ENCODE results near the gene ZNF853.

DNA sequence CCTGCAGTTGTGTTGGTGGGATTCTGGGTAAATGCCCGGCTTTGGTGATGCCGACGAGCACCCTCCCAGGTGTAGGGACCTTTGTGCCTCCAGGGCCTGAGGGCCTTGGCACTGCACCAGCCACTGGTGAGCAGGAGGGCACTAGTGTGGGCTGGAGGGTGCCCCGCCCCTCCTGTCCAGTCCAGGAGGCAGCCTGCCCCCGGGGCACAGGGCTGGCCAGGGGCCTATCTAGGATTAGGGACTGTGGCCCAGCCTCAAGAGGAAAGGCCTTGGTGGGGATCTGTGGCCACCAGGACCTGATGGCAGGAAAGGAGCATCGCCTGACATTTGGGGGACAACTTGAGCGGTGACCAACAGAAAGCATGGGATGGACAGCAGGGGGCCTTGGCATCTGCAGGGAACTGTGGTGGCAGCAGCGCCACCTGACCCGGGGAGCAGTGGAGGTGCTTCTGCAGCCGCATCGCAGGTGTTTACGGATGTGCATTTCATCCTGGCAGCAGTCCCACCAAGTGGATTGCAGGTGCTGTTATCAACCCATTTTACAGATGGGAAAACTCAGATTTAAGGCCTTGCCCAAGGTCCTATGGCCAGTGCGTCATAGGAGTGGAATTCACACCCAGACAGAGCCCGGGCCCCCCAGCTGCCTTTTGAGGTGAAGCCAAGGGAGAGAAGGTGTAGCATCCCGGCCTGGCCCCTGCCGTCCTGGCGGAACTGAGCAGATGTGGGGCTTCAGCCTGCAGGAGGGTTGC is 32.8 kb downstream of the ZNF853 start:
- no peak for TF ChIP-seq TCF12 (IDR thresholded peaks at IDR 0.05)
- TF ChIP-seq, protein P1, sequence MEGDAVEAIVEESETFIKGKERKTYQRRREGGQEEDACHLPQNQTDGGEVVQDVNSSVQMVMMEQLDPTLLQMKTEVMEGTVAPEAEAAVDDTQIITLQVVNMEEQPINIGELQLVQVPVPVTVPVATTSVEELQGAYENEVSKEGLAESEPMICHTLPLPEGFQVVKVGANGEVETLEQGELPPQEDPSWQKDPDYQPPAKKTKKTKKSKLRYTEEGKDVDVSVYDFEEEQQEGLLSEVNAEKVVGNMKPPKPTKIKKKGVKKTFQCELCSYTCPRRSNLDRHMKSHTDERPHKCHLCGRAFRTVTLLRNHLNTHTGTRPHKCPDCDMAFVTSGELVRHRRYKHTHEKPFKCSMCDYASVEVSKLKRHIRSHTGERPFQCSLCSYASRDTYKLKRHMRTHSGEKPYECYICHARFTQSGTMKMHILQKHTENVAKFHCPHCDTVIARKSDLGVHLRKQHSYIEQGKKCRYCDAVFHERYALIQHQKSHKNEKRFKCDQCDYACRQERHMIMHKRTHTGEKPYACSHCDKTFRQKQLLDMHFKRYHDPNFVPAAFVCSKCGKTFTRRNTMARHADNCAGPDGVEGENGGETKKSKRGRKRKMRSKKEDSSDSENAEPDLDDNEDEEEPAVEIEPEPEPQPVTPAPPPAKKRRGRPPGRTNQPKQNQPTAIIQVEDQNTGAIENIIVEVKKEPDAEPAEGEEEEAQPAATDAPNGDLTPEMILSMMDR (IDR thresholded peaks at IDR 0.05), result no peak
- TF ChIP-seq POLR2AphosphoS5 (IDR thresholded peaks at IDR 0.05; ENCODE audit: low read depth, low read length), result no peak
- TF ChIP-seq SMC3 (IDR thresholded peaks at IDR 0.05; ENCODE audit: low read depth, low read length), result no peak
- TF ChIP-seq ELF1 (IDR thresholded peaks at IDR 0.05), result no peak
- TF ChIP-seq, protein P2, sequence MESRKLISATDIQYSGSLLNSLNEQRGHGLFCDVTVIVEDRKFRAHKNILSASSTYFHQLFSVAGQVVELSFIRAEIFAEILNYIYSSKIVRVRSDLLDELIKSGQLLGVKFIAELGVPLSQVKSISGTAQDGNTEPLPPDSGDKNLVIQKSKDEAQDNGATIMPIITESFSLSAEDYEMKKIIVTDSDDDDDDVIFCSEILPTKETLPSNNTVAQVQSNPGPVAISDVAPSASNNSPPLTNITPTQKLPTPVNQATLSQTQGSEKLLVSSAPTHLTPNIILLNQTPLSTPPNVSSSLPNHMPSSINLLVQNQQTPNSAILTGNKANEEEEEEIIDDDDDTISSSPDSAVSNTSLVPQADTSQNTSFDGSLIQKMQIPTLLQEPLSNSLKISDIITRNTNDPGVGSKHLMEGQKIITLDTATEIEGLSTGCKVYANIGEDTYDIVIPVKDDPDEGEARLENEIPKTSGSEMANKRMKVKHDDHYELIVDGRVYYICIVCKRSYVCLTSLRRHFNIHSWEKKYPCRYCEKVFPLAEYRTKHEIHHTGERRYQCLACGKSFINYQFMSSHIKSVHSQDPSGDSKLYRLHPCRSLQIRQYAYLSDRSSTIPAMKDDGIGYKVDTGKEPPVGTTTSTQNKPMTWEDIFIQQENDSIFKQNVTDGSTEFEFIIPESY (IDR thresholded peaks at IDR 0.05; ENCODE audit: borderline replicate concordance, low read depth), result no peak
- TF ChIP-seq, protein P3, sequence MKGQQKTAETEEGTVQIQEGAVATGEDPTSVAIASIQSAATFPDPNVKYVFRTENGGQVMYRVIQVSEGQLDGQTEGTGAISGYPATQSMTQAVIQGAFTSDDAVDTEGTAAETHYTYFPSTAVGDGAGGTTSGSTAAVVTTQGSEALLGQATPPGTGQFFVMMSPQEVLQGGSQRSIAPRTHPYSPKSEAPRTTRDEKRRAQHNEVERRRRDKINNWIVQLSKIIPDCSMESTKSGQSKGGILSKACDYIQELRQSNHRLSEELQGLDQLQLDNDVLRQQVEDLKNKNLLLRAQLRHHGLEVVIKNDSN (IDR thresholded peaks at IDR 0.05; ENCODE audit: borderline replicate concordance, low read depth), result no peak
